Fibroblast of villous mesenchyme (primary cell): ENCODE results near the gene C2CD2. TPM values are rescaled to one million over a fixed set of nuclear protein-coding genes. Genes with fewer than 3 reads are reported as not detected.

Experiments
- DNase-seq: peaks from one replicate; pipeline ENCODE4 v3.0.0-alpha.2; 2010; ENCODE audit warnings: low read depth
- H3K4me3 ChIP-seq: 2 replicates; pipeline ENCODE4 v1.5.1; 2011; ENCODE audit warnings: low read depth, mild to moderate bottlenecking, low read length
- total RNA-seq: library from RNA; depleted of rRNA; stranded (reverse); fragments of >200 nt; gene quantifications from 2 replicates; pipeline ENCODE4 v1.2.3, GENCODE V29; 2012
- TF ChIP-seq, protein P1 (sequence below): IDR thresholded peaks from 2 replicates; pipeline ENCODE4 v1.5.1; 2012; ENCODE audit warnings: low read depth, mild to moderate bottlenecking, low read length; ENCODE audit not compliant: insufficient read depth

C2CD2 gene
- total RNA-seq, 1 donor: 25.0 TPM

GRCh38 chr21:41976611-41977010, 22.8 kb upstream of the C2CD2 start:
- TF ChIP-seq, protein P1, sequence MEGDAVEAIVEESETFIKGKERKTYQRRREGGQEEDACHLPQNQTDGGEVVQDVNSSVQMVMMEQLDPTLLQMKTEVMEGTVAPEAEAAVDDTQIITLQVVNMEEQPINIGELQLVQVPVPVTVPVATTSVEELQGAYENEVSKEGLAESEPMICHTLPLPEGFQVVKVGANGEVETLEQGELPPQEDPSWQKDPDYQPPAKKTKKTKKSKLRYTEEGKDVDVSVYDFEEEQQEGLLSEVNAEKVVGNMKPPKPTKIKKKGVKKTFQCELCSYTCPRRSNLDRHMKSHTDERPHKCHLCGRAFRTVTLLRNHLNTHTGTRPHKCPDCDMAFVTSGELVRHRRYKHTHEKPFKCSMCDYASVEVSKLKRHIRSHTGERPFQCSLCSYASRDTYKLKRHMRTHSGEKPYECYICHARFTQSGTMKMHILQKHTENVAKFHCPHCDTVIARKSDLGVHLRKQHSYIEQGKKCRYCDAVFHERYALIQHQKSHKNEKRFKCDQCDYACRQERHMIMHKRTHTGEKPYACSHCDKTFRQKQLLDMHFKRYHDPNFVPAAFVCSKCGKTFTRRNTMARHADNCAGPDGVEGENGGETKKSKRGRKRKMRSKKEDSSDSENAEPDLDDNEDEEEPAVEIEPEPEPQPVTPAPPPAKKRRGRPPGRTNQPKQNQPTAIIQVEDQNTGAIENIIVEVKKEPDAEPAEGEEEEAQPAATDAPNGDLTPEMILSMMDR: no peak

DNA sequence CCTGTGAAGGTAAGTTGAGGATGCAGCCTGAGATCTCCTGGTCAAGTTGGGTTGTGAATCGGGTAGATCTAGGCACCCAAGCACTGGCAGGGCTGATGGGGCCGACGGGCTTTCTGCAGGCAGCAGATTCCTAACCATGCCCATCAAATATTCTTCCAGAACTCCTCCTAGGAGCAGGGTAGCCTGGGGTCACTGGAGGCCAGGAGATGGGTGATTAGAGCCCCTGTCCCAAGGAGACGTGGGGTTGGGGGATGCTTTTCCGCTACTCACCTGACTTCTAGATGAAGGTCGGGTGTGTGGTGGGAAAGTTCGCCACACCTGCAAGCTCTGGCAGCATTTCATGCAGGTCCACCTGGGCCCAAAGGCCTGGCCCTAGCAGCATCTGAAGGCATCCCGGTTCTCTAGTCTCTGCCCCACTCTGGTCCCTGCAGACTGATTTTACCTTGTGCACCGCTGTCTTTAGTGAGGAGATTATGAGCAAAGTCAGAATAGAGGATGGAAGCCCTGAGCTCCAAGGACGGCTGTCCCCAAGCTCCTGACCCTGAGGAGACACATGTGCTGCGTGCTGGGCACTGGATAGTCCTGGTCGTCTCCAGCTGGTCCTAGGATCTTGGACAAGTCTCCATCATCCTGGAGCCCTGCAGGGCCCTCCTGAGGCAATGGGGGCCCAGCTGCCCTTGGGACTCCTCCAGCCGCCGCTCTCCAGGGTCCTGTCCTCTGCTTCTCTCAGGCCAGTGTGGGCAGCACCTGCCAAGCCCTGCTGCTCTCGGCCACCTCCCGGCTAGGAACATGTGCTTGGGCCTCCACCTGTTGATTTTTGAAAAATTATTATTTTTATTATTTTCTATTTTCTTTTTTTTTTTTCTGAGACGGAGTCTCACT, 21.8 kb upstream of the C2CD2 start:
- no peak for DNase-seq
- TF ChIP-seq, protein P1: no peak
- H3K4me3 ChIP-seq: no peak overlapping the region

More at GRCh38 chr21:41976611-41977010, 22.8 kb upstream of the C2CD2 start:
- no peak for DNase-seq
- H3K4me3 ChIP-seq: no peak overlapping the region

DNA sequence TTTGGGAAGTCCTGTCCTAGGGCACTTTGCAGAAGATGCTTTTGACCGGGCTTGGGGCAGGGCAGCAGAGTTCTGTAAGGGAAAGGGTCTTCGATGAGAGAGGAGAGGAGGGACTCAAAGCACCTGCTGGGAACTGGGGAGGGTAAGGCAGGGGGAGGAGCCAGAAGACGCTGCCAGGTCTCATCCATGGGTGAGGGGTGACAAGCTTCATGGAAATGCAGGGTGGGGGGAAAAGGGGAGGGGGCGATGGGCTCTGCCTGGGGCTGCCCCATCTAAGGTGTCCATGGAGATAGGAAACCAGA, 20.9 kb upstream of the C2CD2 start:
- DNase-seq: no peak
- H3K4me3 ChIP-seq: no peak overlapping the region
- TF ChIP-seq, protein P1: no peak

DNA sequence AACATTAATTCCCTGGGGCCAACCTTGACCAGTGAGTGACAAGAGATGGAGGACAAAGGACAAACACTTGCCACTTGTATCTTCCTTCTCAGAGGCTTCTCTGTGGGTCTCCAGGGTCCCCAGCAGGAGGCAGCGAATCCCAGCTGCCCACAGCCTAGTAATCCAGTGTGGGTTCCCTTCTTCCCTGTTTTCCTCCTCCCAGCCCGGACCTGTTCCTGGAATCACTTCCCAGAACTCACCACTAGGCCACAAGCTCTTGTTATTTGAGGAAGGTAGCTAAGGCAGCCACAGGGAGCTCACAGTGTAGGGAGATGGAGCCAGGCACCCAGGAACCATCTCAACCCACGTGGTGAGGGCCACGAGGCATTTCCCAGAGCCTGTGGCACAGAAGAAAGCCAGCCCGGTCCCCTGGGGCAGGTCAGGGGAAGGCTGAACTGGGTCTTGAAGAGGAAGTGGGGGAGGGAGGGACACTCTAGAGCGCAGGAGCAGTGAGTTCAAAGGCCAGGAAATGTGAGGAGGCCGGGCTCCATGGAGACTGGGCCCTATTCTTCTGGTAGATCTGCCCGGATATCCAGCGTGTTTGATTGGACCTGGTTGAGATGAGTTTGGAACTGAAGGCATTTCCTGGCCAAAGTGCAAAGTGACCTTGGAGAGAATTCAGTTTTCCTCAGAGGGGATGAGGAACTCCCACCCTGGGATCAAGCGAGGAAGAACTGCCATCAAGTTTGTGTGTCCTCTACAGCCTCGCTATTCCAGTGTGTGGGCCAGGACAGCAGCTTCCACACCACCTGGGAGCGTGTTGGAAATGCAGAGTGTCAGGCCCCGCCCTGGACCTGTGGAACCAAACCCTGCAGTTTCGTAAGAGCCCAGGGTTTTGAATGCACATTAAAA, 20.3 kb upstream of the C2CD2 start:
- TF ChIP-seq, protein P1: peak; percentile 36
- no peak overlapping the region for H3K4me3 ChIP-seq
- DNase-seq: peak; percentile 15

DNA sequence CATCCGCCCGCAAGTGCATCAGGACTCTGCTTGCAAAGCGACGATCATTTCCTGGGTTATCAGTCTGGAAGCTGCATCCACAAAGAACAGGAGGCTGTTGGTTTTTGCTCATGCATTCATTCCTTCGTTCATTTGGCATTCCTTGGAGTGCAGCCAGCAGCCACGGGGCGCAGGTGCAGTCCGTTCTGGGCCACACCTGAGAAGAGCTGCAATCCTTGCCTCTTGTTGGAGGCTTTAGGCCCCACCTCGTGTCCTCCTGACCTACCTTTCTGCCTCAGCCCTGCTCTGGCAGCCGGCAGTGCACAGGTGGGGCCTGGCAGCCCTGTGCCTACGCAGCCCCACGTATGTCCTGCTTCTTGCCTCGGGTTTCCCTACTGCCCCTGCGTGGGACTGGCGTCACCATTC, 19.6 kb upstream of the C2CD2 start:
- H3K4me3 ChIP-seq: no peak overlapping the region
- DNase-seq: no peak
- TF ChIP-seq, protein P1: no peak

DNA sequence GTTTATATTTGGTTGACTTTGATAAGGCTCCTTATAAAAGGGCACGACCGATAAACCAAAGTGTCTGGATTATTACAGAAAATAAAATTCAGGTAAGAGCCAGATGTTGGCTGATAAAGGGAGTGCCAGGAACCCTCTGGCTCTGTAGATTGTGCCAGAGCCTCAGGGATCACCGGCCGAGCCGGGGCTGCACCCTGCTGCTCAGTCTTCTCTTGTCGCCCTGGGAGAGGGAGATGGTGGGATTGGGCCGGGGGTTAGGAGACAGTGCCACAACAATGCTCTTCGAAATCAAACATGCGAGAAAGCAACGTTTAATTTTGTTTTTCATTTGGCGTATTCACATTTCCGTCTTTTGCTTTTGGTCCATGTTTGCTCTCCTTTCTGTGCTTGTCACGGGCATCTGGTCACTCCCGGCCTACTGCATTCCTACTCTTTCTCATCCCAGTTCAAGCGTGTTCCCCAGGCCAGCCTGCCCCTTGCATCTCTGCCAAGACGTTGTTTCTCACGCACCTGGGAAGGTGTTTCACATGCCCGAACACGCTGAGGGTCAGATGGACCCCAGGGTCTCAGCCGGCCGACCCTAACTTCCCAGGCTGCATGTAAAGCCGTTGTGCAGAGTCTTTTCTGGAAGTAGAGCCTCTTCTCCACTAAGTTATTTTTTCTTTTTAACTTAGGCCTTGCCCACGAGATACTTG, 18.8 kb upstream of the C2CD2 start:
- DNase-seq: no peak
- H3K4me3 ChIP-seq: no peak overlapping the region
- TF ChIP-seq, protein P1: no peak
